GM21515 (cell line): ENCODE results near the gene EPN3.

ENCODE experiments used
- ATAC-seq: cut with Tn5 transposase; IDR thresholded peaks from one replicate; pipeline ENCODE4 v1.9.1; 2021; ENCODE audit not compliant: unreplicated experiment

EPN3 gene

DNA sequence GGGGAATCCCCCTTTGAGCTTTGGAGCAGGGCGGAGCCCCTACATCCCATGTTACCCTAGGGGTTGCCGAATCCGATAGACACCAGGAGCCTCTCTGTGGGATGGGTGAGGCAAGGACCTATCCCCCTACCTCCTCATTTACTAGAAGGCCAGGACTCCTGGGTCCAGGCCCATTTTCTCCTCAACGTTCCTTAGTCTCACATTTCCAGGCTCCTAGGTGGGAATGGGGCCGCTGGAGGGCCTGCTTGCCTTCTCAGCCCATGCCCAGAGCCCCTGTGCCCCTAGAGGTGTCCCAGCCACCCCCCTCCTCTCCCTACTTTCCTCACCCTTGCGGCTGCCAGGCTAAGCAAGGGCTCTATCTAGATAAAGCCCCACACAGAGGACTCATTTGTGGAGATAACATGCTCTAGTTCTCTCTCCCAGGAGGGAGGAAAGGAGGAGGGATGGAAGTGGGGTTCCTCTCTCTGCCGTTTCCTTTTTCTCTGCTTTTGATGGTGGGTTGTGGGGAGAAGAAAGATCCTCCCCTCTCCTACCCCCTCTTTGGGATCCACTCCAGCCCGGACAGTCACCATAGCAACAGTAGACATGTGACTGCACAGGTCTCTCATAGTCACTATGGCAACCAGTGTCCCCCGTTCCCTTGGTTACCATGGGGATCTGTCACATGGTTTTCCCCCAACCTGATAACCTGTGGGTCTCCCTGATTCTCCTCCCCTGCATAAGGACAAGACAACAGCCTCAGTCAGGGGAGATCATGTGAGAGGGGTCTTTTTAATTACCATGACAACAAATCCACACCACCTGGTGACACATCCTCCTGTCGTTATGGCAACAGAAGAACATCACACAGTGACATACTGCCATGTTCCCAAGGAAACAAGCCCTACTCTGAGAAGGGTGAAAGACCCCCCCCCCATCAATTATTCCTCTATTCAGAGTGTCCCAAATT, 33.1 kb downstream of the EPN3 start:
- ATAC-seq = no peak

DNA sequence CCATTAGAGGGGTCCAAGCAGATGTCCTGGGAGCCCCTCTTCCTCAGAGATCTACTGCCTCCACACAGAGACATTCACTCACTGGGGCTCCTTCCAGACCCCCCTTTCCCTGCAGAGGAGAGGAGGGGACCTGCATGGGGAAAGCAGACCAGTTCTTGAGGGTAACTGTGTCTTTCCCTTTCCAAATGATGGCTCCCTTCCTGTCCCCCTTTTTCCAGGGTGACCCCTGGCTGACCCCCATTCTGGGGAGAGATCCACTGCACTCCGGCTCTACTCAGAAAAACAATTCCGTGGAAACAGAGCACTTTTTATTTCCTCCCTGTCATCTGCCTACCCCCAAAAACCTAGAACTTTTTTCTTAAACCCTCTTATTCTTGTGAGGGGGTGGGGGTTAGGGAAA, 34.4 kb downstream of the EPN3 start:
- ATAC-seq = no peak

DNA sequence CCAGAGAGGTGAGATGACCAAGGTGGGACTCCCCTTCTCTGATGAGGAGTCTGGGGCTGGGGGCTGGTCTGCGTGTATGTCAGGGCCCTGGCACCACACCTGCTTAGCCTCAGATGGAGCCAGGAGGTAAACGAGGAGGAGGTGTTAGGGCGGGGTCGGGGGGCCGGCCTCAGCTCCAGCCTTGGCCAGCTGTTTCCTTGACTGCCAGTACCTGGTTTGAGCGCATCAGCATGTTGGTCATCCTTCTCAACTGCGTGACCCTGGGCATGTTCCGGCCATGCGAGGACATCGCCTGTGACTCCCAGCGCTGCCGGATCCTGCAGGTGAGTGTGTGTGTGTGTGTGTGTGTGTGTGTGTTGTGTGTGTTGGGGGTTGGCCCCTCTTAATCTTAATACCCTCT, 36.1 kb downstream of the EPN3 start:
- ATAC-seq = no peak

DNA sequence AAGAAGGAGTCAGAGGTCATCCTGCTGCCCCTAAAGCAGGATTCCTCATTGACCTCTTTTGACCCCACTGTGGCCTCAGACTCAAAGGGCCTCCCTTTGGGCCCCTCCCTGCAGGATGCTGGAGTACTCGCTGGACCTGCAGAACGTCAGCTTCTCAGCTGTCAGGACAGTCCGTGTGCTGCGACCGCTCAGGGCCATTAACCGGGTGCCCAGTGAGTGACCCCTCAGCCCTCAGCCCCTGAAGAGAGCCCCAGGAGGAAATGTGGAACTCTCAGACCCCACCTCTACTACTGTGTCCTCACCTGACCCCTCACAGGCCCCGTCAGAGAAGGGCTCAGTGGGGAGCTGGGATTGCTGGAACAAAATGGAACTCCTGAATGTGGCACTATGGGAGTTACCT, 37.1 kb downstream of the EPN3 start:
- ATAC-seq = no peak

DNA sequence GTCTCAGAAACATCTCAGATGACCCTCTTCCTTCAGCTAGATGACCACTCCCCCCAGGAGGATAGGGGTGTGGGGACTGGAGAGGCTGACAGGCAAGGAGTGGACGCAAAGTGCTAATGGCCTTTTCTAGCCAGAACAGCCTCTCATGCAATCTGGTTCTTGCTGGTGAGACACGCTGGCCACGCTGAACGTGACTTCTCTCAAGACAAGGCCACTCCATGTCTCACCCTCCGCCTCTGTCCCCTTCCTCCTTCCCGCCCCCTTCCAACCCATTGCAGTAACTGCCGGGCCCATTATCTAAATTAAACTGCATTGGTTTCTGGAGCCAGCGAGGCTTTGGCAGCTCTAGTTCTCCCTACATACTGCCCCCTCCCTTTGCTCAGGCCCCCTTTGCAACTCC, 37.5 kb downstream of the EPN3 start:
- no peak for ATAC-seq

DNA sequence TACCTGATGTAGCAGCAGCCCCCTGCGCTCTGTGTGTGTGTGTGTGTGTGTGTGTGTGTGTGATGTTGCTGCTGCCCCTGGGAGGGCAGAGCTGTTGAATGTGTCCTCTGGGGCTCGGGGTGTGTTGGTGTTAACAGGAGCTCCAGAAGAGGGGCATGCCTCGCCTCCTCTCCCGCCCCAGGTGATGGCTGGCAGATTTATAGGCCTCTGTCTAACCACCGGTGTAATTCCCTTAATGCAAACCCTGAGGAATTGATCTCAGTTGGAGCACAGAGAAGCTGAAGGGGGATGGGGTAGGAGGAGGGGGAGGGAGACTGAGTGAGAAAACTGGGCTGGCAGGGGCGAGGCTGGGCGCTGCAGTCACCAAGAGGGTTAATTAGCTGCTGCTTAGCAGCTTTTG, 38.0 kb downstream of the EPN3 start:
- ATAC-seq = no peak

DNA sequence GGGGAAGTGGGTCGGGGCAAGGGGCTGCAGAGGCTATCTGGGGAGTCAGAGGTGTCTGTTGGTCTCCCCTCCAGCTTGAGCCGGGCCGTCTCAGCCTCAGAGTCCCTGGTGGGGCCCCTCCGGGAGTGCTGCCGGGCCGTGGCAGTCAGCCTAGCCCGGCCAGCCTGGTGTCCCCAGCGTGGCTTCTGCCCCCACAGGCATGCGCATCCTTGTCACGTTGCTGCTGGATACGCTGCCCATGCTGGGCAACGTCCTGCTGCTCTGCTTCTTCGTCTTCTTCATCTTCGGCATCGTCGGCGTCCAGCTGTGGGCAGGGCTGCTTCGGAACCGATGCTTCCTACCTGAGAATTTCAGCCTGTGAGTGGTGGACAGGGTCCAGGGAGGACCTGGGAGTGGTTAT, 39.1 kb downstream of the EPN3 start:
- no peak for ATAC-seq

DNA sequence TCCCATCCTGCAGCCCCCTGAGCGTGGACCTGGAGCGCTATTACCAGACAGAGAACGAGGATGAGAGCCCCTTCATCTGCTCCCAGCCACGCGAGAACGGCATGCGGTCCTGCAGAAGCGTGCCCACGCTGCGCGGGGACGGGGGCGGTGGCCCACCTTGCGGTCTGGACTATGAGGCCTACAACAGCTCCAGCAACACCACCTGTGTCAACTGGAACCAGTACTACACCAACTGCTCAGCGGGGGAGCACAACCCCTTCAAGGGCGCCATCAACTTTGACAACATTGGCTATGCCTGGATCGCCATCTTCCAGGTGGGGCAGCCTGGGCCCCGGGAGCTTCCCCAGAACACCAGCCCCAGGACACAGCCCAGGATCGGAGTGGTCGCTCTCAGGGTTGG, 40.0 kb downstream of the EPN3 start:
- no peak for ATAC-seq

DNA sequence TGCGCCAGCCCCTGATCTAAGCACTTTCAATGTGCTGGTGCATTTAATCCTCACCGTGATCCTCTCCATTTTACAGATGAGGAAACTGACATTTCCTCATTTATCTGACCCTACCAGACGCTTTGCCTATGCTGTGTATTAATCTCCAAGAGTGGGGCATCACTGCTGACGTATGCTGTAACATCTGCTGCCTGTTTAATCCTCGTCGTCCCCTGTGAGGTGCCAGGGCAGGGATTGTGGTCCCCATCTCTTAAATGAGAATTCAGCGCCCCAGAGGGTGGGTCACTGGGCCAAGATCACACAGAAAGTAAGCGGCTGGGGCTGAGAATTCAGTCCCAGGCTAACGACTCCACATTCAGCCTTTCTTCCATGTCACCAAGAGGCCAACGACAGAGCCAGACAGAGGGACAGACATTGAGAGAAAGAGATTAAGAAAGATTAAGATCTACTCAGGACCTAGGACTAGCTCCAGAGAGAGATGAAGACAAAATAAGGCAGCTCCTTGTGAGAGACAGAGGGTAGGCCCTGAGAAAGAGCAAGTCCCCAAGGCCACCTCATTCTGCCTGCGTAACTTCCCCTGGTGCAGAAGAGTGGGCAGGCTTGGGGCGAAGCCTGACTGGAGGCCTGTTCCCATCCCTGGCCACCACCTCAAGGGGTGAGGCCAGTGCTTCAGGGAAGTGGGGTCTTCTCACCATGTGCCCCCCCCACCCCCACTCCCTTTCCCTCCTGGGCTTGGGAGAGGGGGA, 41.5 kb downstream of the EPN3 start:
- no peak for ATAC-seq

DNA sequence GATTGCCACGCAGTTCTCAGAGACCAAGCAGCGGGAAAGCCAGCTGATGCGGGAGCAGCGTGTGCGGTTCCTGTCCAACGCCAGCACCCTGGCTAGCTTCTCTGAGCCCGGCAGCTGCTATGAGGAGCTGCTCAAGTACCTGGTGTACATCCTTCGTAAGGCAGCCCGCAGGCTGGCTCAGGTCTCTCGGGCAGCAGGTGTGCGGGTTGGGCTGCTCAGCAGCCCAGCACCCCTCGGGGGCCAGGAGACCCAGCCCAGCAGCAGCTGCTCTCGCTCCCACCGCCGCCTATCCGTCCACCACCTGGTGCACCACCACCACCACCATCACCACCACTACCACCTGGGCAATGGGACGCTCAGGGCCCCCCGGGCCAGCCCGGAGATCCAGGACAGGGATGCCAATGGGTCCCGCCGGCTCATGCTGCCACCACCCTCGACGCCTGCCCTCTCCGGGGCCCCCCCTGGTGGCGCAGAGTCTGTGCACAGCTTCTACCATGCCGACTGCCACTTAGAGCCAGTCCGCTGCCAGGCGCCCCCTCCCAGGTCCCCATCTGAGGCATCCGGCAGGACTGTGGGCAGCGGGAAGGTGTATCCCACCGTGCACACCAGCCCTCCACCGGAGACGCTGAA, 43.2 kb downstream of the EPN3 start:
- no peak for ATAC-seq

DNA sequence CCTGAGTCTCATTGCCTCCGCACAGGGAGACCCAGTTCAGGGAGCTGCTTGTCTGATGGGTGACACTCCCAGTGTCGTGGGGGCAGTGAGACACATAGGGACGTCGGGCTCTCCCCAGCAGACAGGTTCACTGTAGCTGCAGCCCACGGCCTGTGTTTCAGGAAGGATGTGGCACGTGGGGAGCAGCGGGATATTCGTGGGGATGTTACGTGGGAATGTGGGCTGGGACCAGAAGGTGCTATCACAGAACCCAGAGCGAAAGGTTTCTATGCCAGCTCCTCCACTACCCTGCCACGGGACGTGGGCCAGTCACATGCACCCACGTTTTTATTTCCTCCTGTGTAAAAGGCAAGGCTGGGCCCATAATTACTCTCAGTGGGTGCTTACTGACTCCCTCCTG, 44.3 kb downstream of the EPN3 start:
- no peak for ATAC-seq

DNA sequence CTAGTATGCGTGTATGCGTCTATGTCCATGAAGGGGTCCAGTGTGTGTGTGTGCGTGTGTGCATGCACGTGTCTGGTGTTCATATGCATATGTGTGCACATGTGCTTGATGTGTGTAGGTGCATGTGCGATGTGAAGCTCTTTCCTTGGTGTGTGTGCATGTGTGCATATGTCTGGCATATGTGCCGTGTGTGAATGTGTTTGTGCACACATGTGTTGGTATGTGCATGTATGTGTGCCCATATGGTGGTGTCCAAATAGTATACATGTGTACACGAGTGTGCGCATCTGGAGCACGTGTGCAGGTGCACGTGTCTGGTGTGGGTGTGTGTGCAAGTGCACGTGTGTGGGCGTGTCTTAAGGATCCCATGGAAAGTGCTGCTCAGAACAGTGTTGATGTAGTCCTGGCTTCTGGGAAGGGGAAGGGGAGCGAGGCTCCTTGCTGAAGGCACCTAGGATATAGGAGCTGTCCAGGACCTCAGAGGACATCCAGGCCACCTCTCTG, 45.0 kb downstream of the EPN3 start:
- ATAC-seq = no peak

DNA sequence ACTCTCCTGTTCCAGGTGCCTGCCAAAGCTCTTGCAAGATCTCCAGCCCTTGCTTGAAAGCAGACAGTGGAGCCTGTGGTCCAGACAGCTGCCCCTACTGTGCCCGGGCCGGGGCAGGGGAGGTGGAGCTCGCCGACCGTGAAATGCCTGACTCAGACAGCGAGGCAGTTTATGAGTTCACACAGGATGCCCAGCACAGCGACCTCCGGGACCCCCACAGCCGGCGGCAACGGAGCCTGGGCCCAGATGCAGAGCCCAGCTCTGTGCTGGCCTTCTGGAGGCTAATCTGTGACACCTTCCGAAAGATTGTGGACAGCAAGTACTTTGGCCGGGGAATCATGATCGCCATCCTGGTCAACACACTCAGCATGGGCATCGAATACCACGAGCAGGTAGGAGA, 45.6 kb downstream of the EPN3 start:
- ATAC-seq = no peak

DNA sequence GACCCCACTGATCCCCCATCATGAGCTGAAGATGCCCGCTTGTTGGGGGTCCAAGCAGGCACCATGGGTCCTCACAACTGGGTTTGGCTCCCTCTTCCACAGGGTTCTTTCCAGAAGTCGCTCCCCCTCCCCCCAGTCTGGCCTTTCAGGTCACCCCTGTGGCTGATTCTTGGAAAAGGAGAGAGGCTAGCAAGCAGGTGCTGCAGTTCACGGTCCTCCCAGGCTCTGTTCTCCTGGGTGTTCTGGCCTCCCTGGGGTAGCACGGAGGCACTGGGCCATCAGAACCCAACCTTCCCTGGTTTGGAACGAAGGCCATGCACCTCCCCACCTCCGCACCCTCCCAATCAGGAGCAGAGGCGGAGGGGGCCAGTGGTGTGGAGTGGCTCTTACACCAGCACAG, 46.9 kb downstream of the EPN3 start:
- ATAC-seq = no peak

DNA sequence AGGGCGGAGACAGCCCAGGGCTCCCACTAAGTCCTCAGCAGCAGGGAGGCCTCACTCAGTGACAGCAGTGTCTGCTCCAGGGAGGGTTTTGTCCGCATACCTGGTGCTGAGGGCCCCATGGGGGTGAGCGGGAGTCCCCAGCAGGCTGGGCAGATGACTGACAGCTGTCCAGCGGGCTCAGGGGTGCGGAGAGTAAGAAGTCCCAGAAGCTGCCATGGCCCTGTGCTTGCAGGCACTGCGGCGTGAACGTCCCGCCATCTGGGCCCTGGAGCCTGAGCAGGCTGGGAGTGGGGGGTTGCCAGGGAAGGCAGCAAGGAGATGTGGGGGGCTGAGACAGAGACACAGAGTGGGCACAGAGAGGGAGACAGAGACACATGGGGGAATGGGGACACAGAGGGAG, 48.1 kb downstream of the EPN3 start:
- ATAC-seq = no peak

DNA sequence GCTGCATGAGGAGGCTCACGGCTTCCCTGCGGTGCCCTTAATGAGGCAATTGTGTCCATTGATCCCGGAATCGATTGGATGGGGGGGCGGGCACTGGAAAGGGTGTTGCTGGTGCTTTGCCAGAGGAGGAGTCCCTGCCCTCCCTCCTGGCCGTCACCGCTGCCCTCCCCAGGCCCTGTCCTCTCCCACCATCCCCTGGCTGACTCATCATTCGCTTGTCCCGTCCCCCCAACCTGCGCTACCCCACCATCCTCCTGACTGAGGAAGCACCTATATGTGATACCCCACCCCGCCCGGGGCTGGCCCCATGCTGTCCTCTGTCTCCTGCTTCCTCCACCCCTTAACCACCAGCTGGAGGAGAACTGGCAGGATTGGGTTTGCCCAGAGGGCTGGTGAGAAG, 48.8 kb downstream of the EPN3 start:
- no peak for ATAC-seq

DNA sequence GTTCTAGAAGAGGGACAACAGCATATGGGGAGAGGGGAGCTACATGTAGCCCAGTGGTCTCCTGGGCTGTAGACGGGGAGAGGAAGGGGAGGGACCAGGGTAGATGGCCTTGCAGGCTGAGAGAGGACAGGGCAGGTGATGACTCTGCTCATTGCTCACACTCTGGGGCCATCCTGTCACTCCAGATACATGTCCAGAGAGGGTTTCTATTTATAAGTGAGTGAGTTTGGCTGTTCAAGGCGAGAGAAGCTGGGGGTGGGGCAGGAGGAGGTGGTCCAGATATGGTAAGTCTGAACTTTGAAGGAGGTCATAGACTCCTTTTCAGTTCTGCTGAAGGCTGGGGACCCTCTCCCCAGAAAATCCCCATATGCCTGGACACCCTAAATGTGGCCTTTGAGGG, 50.2 kb downstream of the EPN3 start:
- no peak for ATAC-seq

DNA sequence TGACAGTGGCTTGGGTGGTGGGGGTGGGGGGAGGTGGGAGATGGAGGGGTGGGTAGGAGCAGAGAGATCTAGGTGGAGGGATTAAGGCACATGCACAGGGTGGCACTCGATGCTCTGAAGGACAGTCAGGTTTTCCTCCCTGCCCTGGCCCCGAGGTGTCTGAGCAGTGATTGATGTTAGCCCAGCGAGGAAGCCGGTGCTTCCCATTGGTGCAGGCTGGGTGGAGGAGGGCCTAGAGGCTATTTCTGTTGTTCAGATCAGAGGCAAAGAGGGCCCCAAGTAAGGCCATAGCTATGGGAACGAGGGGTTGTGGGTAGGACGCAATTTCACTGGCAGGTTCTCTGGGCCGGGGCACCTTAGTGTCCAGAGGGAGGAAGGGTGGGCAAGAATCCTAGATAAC, 51.1 kb downstream of the EPN3 start:
- ATAC-seq = no peak

DNA sequence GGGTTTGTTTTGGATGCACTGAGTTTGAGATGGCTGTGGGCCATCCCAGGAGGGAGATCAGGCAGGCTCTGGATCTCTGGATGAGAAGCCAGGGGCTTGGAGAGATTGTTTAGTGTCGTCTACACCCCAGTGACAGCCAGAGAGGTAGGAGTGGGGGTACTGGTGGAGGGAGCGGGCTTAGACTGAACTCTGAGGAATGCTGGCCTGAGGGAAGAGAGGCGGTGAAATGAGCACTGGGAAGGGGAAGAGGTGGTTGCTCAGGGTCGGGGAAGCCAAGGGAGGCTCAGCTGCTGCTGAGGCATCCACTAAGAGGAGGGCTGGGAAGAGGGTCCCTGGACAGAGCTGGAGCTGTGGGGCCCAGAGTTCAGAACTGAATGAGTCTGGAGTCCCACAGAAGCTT, 51.6 kb downstream of the EPN3 start:
- no peak for ATAC-seq

DNA sequence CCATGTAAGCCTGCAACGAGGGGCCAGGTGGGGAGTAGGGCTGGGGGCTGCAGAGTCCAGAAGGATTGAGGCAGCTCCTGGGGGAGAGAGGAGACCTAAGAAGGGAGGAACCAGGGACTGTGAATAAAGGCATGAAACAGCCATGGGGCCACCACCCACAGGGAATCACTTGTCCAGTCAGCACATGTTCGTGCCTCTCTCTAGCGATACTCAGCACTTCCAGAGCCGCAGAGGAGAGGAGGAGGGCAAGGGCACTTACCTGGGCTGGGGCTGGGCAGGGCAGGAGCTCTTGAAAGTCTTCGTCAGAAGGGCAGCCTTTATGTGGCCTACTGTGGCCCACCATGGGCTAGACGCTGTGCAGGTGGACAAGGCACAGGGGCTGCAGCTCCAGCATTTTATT, 52.2 kb downstream of the EPN3 start:
- no peak for ATAC-seq

DNA sequence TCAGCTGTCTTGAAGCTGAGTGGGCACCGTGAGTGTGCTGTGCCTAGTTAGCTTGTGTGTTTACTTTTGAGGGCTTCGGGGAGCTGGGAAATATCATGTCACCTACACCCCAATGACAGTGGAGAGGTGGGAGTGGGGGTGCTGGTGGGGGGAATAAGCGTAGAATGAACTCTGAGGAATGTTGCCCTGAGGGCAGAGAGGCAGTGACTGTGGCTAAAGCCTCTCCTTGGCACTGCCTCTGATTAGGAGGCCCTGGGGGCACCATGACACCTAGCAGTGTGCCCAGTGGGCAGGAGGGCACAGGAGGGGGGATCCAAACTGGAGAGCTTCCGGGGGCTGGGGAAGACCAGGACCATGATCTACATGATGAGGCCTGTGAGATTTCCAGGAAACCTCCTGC, 52.8 kb downstream of the EPN3 start:
- no peak for ATAC-seq

DNA sequence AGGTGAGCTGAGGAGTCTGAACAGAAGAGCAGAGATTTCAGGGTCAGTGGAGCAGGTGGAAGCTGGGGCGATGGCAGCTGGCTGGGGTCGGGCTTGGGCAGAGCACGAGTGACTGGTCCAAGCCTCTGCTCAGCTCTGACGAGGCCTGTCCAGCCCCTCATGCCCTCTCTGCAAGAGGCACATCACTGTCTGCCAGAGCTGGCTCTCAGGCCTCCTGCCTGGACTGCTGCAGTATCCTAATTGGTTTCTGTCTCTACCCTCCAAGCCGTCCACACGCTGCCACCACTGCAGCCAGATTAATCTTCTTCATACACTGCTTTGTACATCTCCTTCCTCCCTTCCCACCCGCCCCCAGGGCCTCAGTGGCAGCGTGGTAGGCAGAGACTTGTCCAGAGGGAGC, 53.4 kb downstream of the EPN3 start:
- ATAC-seq = no peak
